Activated T-cell treated with anti-CD3 and anti-CD28 coated beads, Interleukin-2, amount 50 U/mL, for 24 hours (primary cell): ENCODE data around the gene NRIP2.

Source experiments
- DNase-seq: peaks from one replicate; pipeline ENCODE4 v3.0.0-alpha.2; 2020
- H3K27ac Mint-ChIP-seq: 2 replicates; pipeline ENCODE4 v1.8.0; 2020; ENCODE audit warnings: mild to moderate bottlenecking, mixed read lengths
- H3K27me3 Mint-ChIP-seq: 2 replicates; pipeline ENCODE4 v1.8.0; 2020; ENCODE audit warnings: mixed read lengths
- H3K36me3 Mint-ChIP-seq: 2 replicates; pipeline ENCODE4 v1.8.0; 2020; ENCODE audit warnings: low read depth, mixed read lengths
- H3K4me1 Mint-ChIP-seq: 2 replicates; pipeline ENCODE4 v1.8.0; 2020; ENCODE audit warnings: low read depth, mixed read lengths
- H3K4me3 Mint-ChIP-seq: 2 replicates; pipeline ENCODE4 v1.8.0; 2020; ENCODE audit warnings: mild to moderate bottlenecking, moderate library complexity, mixed read lengths
- H3K9me3 Mint-ChIP-seq: 2 replicates; pipeline ENCODE4 v1.8.0; 2020; ENCODE audit warnings: mixed read lengths

Gene NRIP2

GRCh38 chr12:2829275-2829674 lies 5.6 kb downstream of the NRIP2 start:
- H3K4me3 Mint-ChIP-seq, result no peak overlapping the region
- H3K36me3 Mint-ChIP-seq, result peaks cover 79% of the 10 kb centered on the region
- no peak for DNase-seq
- H3K27ac Mint-ChIP-seq, result no peak overlapping the region
- H3K4me1 Mint-ChIP-seq, result peaks cover 4% of the 10 kb centered on the region
- H3K9me3 Mint-ChIP-seq, result no peaks in the 10 kb centered on the region
- H3K27me3 Mint-ChIP-seq, result no peaks in the 10 kb centered on the region

GRCh38 chr12:2826721-2827515 lies 7.9 kb downstream of the NRIP2 start:
- Mint-ChIP-seq H3K4me1 (no peaks in the 10 kb centered on the region), H3K36me3 (peaks cover 94% of the 10 kb centered on the region), H3K9me3 (no peaks in the 10 kb centered on the region), H3K27me3 (no peaks in the 10 kb centered on the region), H3K4me3 (no peak overlapping the region), H3K27ac (peak overlapping the region; percentile 53)
- no peak for DNase-seq

- H3K9me3 Mint-ChIP-seq, result no peaks in the 10 kb centered on the region
These were observed 8.8 kb downstream of the NRIP2 start for GRCh38 chr12:2826036-2826435.

GRCh38 chr12:2825132-2825531 lies 9.7 kb downstream of the NRIP2 start:
- H3K9me3 Mint-ChIP-seq, result no peaks in the 10 kb centered on the region
- H3K36me3 Mint-ChIP-seq, result peaks cover 96% of the 10 kb centered on the region
- H3K27me3 Mint-ChIP-seq, result no peaks in the 10 kb centered on the region
- no peak overlapping the region for H3K4me3 Mint-ChIP-seq
- no peak overlapping the region for H3K27ac Mint-ChIP-seq
- no peak for DNase-seq
- H3K4me1 Mint-ChIP-seq, result no peaks in the 10 kb centered on the region

More at GRCh38 chr12:2826036-2826435, 8.8 kb downstream of the NRIP2 start:
- no peak for DNase-seq
- H3K27ac Mint-ChIP-seq, result no peak overlapping the region
- peaks cover 96% of the 10 kb centered on the region for H3K36me3 Mint-ChIP-seq
- H3K4me1 Mint-ChIP-seq, result no peaks in the 10 kb centered on the region
- H3K27me3 Mint-ChIP-seq, result no peaks in the 10 kb centered on the region
- H3K4me3 Mint-ChIP-seq, result no peak overlapping the region

GRCh38 chr12:2824541-2824940 lies 10.3 kb downstream of the NRIP2 start:
- no peaks in the 10 kb centered on the region for H3K27me3 Mint-ChIP-seq
- H3K9me3 Mint-ChIP-seq, result no peaks in the 10 kb centered on the region
- DNase-seq, result no peak
- H3K27ac Mint-ChIP-seq, result no peak overlapping the region
- H3K36me3 Mint-ChIP-seq, result peaks cover 99% of the 10 kb centered on the region
- no peaks in the 10 kb centered on the region for H3K4me1 Mint-ChIP-seq
- no peak overlapping the region for H3K4me3 Mint-ChIP-seq

GRCh38 chr12:2823483-2823882 lies 11.4 kb downstream of the NRIP2 start:
- Mint-ChIP-seq H3K4me3 (no peak overlapping the region), H3K4me1 (no peaks in the 10 kb centered on the region), H3K36me3 (peaks cover 96% of the 10 kb centered on the region), H3K27me3 (no peaks in the 10 kb centered on the region), H3K27ac (no peak overlapping the region), H3K9me3 (no peaks in the 10 kb centered on the region)
- DNase-seq, result no peak

- no peak overlapping the region for H3K27ac Mint-ChIP-seq
- DNase-seq, result no peak
- H3K4me3 Mint-ChIP-seq, result no peak overlapping the region
- H3K4me1 Mint-ChIP-seq, result peaks cover 7% of the 10 kb centered on the region
- H3K36me3 Mint-ChIP-seq, result peaks cover 90% of the 10 kb centered on the region
- no peaks in the 10 kb centered on the region for H3K9me3 Mint-ChIP-seq
- H3K27me3 Mint-ChIP-seq, result no peaks in the 10 kb centered on the region
These were observed 14.4 kb downstream of the NRIP2 start for GRCh38 chr12:2820432-2820831.

GRCh38 chr12:2819810-2820209 lies 15.0 kb downstream of the NRIP2 start:
- Mint-ChIP-seq H3K27ac (no peak overlapping the region), H3K4me1 (peaks cover 12% of the 10 kb centered on the region), H3K4me3 (no peak overlapping the region), H3K9me3 (no peaks in the 10 kb centered on the region), H3K36me3 (peaks cover 88% of the 10 kb centered on the region), H3K27me3 (no peaks in the 10 kb centered on the region)
- no peak for DNase-seq

GRCh38 chr12:2813214-2814185 lies 21.3 kb downstream of the NRIP2 start:
- no peak for DNase-seq
- Mint-ChIP-seq H3K36me3 (peaks cover 56% of the 10 kb centered on the region), H3K4me1 (peaks cover 34% of the 10 kb centered on the region), H3K4me3 (peak overlapping the region; percentile 99), H3K27me3 (no peaks in the 10 kb centered on the region), H3K9me3 (no peaks in the 10 kb centered on the region), H3K27ac (peak overlapping the region; percentile 100)

- H3K36me3 Mint-ChIP-seq, result peaks cover 48% of the 10 kb centered on the region
- DNase-seq, result peak; percentile 95
- H3K4me3 Mint-ChIP-seq, result peak within 1 kb of the TSS; percentile 99
- no peaks in the 10 kb centered on the region for H3K9me3 Mint-ChIP-seq
- H3K27ac Mint-ChIP-seq, result peak within 1 kb of the TSS; percentile 100
- H3K27me3 Mint-ChIP-seq, result no peaks in the 10 kb centered on the region
- H3K4me1 Mint-ChIP-seq, result peaks cover 34% of the 10 kb centered on the region
These were observed 22.3 kb downstream of the NRIP2 start, which contains the start of gene ITFG2 for GRCh38 chr12:2812290-2813213. Gene ITFG2, plus strand, starts transcription at chr12:2812668. Its CDS starts 93 bp downstream, at chr12:2812761.

- no peak for DNase-seq
- peaks cover 30% of the 10 kb centered on the region for H3K4me1 Mint-ChIP-seq
- peak overlapping the region; percentile 28 for H3K27ac Mint-ChIP-seq
- peak overlapping the region; percentile 99 for H3K4me3 Mint-ChIP-seq
- peaks cover 48% of the 10 kb centered on the region for H3K36me3 Mint-ChIP-seq
- no peaks in the 10 kb centered on the region for H3K27me3 Mint-ChIP-seq
- H3K9me3 Mint-ChIP-seq, result no peaks in the 10 kb centered on the region
These were observed 23.0 kb downstream of the NRIP2 start for GRCh38 chr12:2811801-2812200.

GRCh38 chr12:2806700-2807099 lies 28.1 kb downstream of the NRIP2 start:
- DNase-seq, result no peak
- peaks cover 60% of the 10 kb centered on the region for H3K36me3 Mint-ChIP-seq
- no peaks in the 10 kb centered on the region for H3K9me3 Mint-ChIP-seq
- no peaks in the 10 kb centered on the region for H3K27me3 Mint-ChIP-seq
- peaks cover 13% of the 10 kb centered on the region for H3K4me1 Mint-ChIP-seq
- no peak overlapping the region for H3K27ac Mint-ChIP-seq
- no peak overlapping the region for H3K4me3 Mint-ChIP-seq

GRCh38 chr12:2805143-2805520 lies 29.7 kb downstream of the NRIP2 start:
- H3K27me3 Mint-ChIP-seq, result no peaks in the 10 kb centered on the region
- no peak for DNase-seq
- H3K36me3 Mint-ChIP-seq, result peaks cover 76% of the 10 kb centered on the region
- no peaks in the 10 kb centered on the region for H3K9me3 Mint-ChIP-seq
- H3K27ac Mint-ChIP-seq, result peak overlapping the region; percentile 63
- no peak overlapping the region for H3K4me3 Mint-ChIP-seq
- H3K4me1 Mint-ChIP-seq, result peaks cover 10% of the 10 kb centered on the region
